ENCODE data around the gene GIPC3. TPM values are rescaled to one million over a fixed set of nuclear protein-coding genes. Genes with fewer than 3 reads are reported as not detected.

The GIPC3 gene
- total and polyA plus RNA-seq, 2 of the 8 experiments (the other 6 are each of a cell fraction or from before 2014, with no cell fraction given) = 1.0 to 1.2 TPM

GRCh38 chr19:3626473-3627350, 41.4 kb downstream of the GIPC3 start, which contains the start of gene CACTIN (continued):
- TF ChIP-seq TAF1 (IDR thresholded peaks at IDR 0.05; ENCODE audit: low read depth, low read length) (peak; percentile 87), RBBP5 (IDR thresholded peaks at IDR 0.05; ENCODE audit: borderline replicate concordance, low read depth, low read length) (peak; percentile 98), ZNF274 (IDR thresholded peaks at IDR 0.05; ENCODE audit: borderline replicate concordance, extremely low read depth, low read length) (no peak), POLR2AphosphoS5 (IDR thresholded peaks at IDR 0.05; ENCODE audit: low read depth, low read length) (peak; percentile 93), SRF (IDR thresholded peaks at IDR 0.05; ENCODE audit: low read depth, low read length) (peak; percentile 67), RXRA (IDR thresholded peaks at IDR 0.05; ENCODE audit: insufficient read depth, low read depth, low read length) (no peak), CBX8 (IDR thresholded peaks at IDR 0.05; ENCODE audit: borderline replicate concordance, low read depth, low read length) (no peak), EP300 (IDR thresholded peaks at IDR 0.05; ENCODE audit: borderline replicate concordance in 1 of 2, low read depth in 2 of 2, low read length in 2 of 2) (0 out of 3 replicates have a peak, but pooled peaks of 1 of the 2 experiments have one; percentile 19), SP1 (IDR thresholded peaks at IDR 0.05; ENCODE audit: low read depth, low read length) (peak; percentile 58; the same call in 1 of the 2 replicates), JUND (IDR thresholded peaks at IDR 0.05; ENCODE audit: low read length) (peak; percentile 28; the same call in 1 of the 2 replicates), SAP30 (IDR thresholded peaks at IDR 0.05; ENCODE audit: insufficient read depth, insufficient replicate concordance, low read length) (no peak), EGR1 (IDR thresholded peaks at IDR 0.05; ENCODE audit: borderline replicate concordance, low read depth, low read length) (0 out of 2 replicates have a peak, but pooled peaks have one; percentile 42), MAX (IDR thresholded peaks at IDR 0.05) (peak; percentile 91), CREB1 (IDR thresholded peaks at IDR 0.05) (peak; percentile 48), KDM5A (IDR thresholded peaks at IDR 0.05; ENCODE audit: low read length) (peak; percentile 93), CHD1 (IDR thresholded peaks at IDR 0.05; ENCODE audit: low read depth, low read length) (no peak)
